Muscle of back (tissue), 11 donors: Measurements from ENCODE around the gene HEATR1. TPM values are rescaled to one million over a fixed set of nuclear protein-coding genes. Genes with fewer than 3 reads are reported as not detected.
"Not testable (repeated sequence)": the region's sequence is repeated elsewhere in the genome, so short reads cannot be mapped to it uniquely, and the experiment has no call there.

Experiments used
- DNase-seq, 3 donors: peaks; one replicate each; pipeline versions ENCODE4 v3.0.0 to v3.0.0-alpha.2; 2013
- polyA plus RNA-seq, 10 donors: library from polyadenylated mRNA; unstranded; fragments of 120-200 nt; gene quantifications; one replicate each; pipeline ENCODE4 v1.2.1, GENCODE V29; 2013; ENCODE audit not compliant: insufficient read length in 10 of 10

The HEATR1 gene
- polyA plus RNA-seq, 10 donors, result 12.1 to 36.2 (median 20.4) TPM

DNA sequence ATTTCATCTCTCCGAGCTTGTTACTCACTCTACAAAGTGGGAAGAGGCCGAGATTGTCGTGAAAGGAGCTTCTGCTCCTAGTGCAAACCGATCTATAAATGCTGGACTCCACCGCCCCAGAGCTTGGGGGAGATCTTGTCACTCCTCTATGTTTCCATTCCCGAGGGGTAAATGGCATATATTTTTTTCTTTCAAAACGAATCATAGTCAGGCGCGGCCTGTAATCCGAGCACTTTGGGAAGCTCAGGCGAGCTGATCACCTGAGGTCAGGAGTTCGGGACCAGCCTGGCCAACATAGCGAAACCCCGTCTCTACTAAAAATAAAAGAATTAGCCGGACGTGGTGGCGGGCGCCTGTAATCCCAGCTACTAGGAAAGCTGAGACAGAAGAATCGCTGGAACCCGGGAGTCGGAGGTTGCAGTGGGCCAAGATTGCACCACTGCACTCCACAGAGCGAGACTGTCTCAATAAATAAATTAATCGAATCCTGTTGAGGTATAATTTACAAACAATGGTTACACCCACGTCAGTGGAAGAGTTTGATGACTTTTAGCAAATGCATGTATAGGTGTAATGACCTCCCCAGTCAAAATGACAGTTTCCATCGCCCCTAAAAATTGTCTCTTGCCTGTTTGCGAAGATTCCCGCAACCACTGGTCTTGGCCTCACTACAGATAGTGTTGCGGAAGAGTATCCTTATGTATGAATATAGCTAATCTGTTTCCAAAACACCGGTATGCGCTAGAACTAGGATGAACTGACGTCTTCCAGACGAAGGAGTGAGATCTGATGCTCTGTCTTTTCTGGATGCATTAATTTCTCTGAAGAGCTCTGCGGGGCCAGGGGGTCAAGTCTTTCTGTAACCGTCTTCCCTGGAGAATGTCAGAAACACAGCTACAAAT lies 840 bp upstream of the HEATR1 start:
- DNase-seq, result peak in 1 of 3 donors; percentile 7

- DNase-seq, result no peak
These were observed 2.1 kb downstream of the HEATR1 start for GRCh38 chr1:236602171-236602570.

DNA sequence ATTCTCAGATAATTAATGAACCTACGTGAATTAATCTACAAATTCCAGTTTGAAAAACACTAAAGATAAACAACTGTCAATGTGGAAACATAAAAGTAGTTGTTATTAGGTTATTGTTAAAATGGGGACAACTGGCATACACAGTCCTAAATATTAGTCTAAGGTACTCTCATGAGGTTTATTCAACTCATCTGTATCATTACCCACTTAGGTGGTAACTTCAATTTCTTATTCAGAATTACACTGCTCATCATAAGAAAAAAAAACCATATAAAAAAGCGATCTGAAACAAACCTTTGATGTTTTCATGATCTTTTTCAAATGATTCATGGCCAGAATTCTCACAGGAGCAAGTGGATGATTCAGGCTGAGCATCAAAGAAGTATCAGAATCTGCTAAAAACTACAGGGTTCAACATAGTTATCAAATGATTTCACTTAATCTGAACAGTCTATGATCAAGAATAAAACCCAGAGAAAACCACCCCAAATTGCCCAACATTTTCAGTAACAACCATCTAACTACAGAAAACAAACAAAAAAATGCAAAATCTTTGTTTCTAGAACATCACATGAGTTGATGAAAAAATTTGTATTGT lies 13.7 kb downstream of the HEATR1 start:
- DNase-seq, result no peak

GRCh38 chr1:236589531-236589930 lies 14.8 kb downstream of the HEATR1 start:
- DNase-seq, result no peak

- DNase-seq, result no peak
These were observed 22.8 kb downstream of the HEATR1 start for GRCh38 chr1:236581528-236581927.

GRCh38 chr1:236580404-236580803 lies 23.9 kb downstream of the HEATR1 start:
- not testable (repeated sequence) for DNase-seq

DNA sequence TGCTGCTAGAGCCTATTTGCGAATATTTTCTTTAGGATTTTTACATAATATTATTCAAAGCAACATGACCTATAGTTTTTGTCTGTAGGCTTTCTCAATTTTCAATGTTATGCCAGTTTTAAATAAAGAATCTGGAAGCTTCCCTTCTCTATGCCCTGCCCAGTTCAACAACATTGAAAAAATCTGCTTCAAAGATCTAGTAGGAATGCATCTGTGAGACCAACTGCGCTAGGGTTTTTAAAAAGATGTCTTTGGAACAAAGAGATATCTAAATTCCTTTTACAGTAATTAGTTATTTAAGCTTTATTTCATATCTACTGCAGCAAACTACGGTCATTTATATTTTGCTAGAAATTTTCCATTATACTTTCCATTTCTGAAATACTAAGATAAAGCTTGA lies 25.7 kb downstream of the HEATR1 start:
- no peak for DNase-seq

- not testable (repeated sequence) for DNase-seq
These were observed 27.3 kb downstream of the HEATR1 start for GRCh38 chr1:236577041-236577440.

GRCh38 chr1:236576004-236576403 lies 28.3 kb downstream of the HEATR1 start:
- DNase-seq, result no peak

GRCh38 chr1:236575523-236575922 lies 28.8 kb downstream of the HEATR1 start:
- no peak for DNase-seq

DNA sequence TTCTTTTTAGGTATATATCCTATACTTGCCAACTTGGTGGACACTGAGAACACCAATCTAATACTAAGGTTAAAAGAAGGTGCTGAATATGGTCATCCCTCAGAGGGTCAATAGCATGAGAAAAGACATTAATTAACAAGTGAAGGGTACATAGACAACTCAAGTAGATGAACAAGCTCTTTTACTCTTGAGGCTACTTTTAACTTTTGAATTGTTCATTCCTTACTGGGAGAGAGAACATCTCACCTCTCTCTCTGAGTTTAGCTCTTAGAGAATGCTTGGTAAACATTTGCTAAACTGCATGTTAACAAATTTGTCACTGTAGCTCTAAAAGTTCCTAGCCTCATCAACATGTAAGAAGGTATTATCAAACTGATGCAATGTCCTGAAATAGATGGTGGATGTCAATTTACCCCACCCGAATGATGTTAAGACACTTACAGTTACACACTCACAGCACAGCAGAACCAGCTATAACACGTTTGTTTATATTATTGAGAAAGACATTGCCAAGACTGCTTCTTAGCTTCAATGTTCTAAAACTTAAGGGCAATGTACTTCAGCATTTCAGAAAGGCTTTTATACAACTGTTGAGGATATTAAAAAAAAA lies 35.9 kb downstream of the HEATR1 start:
- peak in 1 of 3 donors; percentile 2 for DNase-seq

- DNase-seq, result no peak
These were observed 38.8 kb downstream of the HEATR1 start for GRCh38 chr1:236565530-236565929.

DNA sequence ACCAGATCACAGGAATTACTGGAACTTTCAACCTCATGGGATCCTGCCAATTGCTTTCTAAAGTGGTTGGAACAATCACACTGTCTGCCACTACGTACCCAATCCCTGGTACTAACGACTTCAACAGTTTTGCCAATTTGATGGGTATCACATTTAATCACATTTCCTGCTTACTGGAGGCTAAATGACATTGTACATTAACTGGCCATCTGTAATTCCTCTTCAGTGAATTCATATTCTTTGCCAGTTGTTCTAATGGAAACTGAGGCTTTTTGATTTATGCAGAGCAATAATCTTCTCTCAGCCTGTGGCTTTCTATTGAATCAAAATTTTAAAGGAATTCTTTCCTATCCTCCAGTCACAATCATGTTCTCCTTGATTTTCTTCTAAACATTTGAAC lies 42.3 kb downstream of the HEATR1 start:
- DNase-seq, result no peak

DNA sequence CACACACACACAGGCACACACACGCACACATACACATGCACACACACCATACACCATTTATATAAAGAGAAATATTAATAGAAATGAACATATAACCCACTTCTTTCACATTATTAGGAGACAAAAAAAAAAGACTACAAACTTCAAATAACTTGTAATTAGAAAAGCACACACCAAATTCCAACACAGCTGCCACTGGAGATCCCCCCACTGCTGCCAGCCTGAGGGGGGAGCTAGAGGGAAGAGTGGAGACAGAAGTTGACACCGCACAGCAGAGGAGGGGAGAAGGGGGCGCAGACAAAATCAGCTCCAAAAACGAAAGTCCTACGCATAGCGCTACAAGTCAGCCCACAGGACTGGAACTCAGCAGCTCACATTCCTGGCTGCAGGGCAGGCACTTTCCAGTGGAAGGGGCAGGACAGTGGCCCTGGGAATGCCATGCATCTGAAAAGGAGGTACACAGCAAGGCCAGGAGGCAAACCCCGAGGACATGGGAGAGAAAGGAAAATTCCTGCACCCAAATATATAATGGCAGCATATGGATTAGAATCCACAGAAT lies 44.0 kb downstream of the HEATR1 start:
- DNase-seq, result no peak

GRCh38 chr1:236558846-236559245 lies 45.5 kb downstream of the HEATR1 start:
- no peak for DNase-seq

GRCh38 chr1:236558081-236558480 lies 46.2 kb downstream of the HEATR1 start:
- DNase-seq, result no peak

DNA sequence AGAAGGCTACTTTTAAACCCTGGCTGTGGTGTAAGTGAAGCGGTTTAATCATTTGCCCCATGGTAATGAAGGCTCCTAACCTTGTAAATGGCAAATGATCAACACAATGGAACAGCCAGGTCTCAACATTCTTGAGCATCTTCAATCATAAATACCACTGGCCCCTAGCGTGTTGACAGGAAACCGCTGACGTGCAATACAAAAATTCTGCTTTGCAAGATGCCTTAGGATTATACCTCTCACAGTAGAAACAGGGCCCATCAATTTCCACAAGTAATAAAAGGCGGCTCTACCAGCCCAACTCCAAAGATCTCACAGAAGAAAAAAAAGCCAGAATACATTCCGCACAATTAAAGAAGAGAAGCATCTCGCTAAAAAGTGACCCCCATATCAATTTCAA lies 47.7 kb downstream of the HEATR1 start:
- DNase-seq, result no peak

DNA sequence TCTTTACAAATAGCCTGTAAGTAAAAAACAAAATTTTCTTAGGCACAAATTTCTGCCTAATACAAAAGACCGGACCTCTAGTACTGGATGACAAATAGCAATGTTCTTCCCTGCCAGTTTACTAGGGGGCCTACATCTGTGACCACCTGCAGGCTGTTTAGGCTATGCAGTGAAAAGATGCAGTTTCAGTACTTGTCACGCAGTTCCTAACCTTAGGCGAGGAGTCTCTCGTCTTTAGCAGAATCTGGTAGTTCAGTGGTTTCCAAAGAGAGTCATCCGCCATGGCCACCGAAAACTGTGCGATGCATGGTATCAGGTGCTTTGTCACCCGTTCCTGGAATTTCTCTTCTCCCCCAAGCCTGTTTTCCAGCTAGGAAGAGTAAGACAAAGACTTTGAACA lies 50.9 kb downstream of the HEATR1 start:
- DNase-seq, result no peak

- no peak for DNase-seq
These were observed 51.4 kb downstream of the HEATR1 start for GRCh38 chr1:236552901-236553300.

- DNase-seq, result no peak
These were observed 52.2 kb downstream of the HEATR1 start for GRCh38 chr1:236552096-236552495.

GRCh38 chr1:236550961-236551851 lies 53.1 kb downstream of the HEATR1 start:
- no peak for DNase-seq

DNA sequence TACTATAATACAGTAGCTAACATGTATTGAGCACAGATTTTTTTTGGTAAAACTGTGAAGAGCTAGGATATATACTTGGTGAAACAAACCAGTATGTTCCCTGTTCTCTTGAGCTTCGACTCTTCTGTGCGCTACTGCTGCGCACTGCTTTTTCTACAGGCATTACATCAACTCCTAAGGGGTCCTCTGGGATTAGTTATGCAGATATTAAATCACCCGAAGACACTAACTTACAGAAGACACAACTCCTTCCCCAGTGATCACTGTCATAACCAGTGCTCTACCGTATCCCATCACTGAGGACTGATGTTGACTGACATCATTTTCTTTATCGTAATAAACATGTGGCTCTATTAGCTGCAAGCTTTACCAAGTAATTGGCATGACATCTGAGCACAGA lies 55.9 kb downstream of the HEATR1 start:
- DNase-seq, result no peak
